Adrenal gland (tissue), 12 donors: ENCODE measurements around the gene ARTN. TPM values are rescaled to one million over a fixed set of nuclear protein-coding genes. Genes with fewer than 3 reads are reported as not detected.

Experiments
- DNase-seq, 7 donors: peaks; one replicate each; pipeline ENCODE4 v3.0.0-alpha.2; 2019 to 2020
- H3K27ac ChIP-seq, 5 donors: fragments of 200-600 bp; sonication (generic) in 4 of 5; 1 replicate in 3 of 5; 2 replicates in 2 of 5; pipeline versions ENCODE4 v1.5.1 to v1.8.0; 2016 to 2020; ENCODE audit warnings: mild to moderate bottlenecking in 1 of 5
- H3K27me3 ChIP-seq: fragments of 200-600 bp; 2 replicates; pipeline ENCODE4 v1.8.0; 2021
- H3K36me3 ChIP-seq, 2 donors: fragments of 200-600 bp; replicated peaks in 1 of 2; 1 replicate in 1 of 2; 2 replicates in 1 of 2; pipeline versions ENCODE4 v1.5.1 to v1.8.0; 2018 to 2022
- H3K4me1 ChIP-seq, 2 donors: fragments of 200-600 bp; replicated peaks in 1 of 2; 1 replicate in 1 of 2; 2 replicates in 1 of 2; pipeline versions ENCODE4 v1.5.1 to v1.8.0; 2018 to 2021
- H3K4me3 ChIP-seq, 4 donors: fragments of 200-600 bp; sonication (generic) in 3 of 4; one replicate each; pipeline ENCODE4 v1.5.1; 2016 to 2018
- H3K9me3 ChIP-seq, 3 donors: fragments of 200-600 bp; sonication (generic) in 1 of 3; replicated peaks in 1 of 3; 1 replicate in 2 of 3; 2 replicates in 1 of 3; pipeline versions ENCODE4 v1.5.1 to v1.8.0; 2016 to 2021
- CTCF ChIP-seq, 6 experiments: fragments of 450-650 bp in 4 of 6; fragments of 200-600 bp in 2 of 6; sonication (generic) in 1 of 6; IDR thresholded peaks; 1 replicate in 5 of 6; 2 replicates in 1 of 6; pipeline versions ENCODE4 v1.5.1 to v1.8.0; 2016 to 2021; ENCODE audit warnings: antibody characterized with exemption in 6 of 6, mild to moderate bottlenecking in 2 of 6, moderate library complexity in 1 of 6
- POLR2A ChIP-seq, 2 donors: fragments of 450-650 bp; IDR thresholded peaks; one replicate each; pipeline ENCODE4 v1.6.1; 2017; ENCODE audit warnings: antibody characterized with exemption in 2 of 2, mild to moderate bottlenecking in 2 of 2, moderate library complexity in 1 of 2
- WGBS, 4 donors: extraction: QIAGEN DNeasy Blood & Tissue Kit in 2 of 4; methylation state at CpG; one replicate each; pipeline versions ENCODE4 v1.1.5 to v1.1.7; 2013 to 2017; 5-methylcytosine and 5-hydroxymethylcytosine counted together
- intact Hi-C, 2 donors: fragments of 100-400 bp; cut with DNase I; formaldehyde crosslinking; loops; one replicate each; pipeline versions ENCODE4 v1.14.1 to v1.15.0; 2022 to 2023
- polyA plus RNA-seq, 3 donors: library from polyadenylated mRNA; stranded (reverse); fragments of 200-250 nt in 2 of 3; fragments of 350-450 nt in 1 of 3; fragmentation: Illumina TruSeq in 1 of 3; extraction: RNeasy Lipid Tissue Mini Kit (QIAGEN cat#74804) in 1 of 3; gene quantifications; one replicate each; pipeline ENCODE4 v1.2.3, GENCODE V29; 2013 to 2014
- total RNA-seq, 9 donors: library from RNA; depleted of rRNA in 4 of 9; stranded (reverse); fragments of >200 nt in 4 of 9; fragments of 120-200 nt in 1 of 9; fragmentation: NEBNext Ultra II Directional in 1 of 9; extraction: Animal tissue kit (Norgen Biotek cat#: 25700) in 1 of 9; gene quantifications; one replicate each; pipeline versions ENCODE4 v1.1.0 to v1.2.4, GENCODE V29; 2013 to 2023
- donor health status: healthy with polysubstance abuse.
- donor health status: Bipolar disorder and iron deficiency.
- donor health status: DM: yes; HTN: yes; CAD: no.
- donor health status: DM: no; HTN: no; CAD: no.
- donor health status: DM: no; HTN: no; CAD: no.
- donor health status: DM: yes; HTN: yes; CAD: no.

ARTN gene
- total and polyA plus RNA-seq, 12 donors: 0.23 to 4.9 (median 0.89) TPM; not detected in 1

GRCh38 chr1:43969746-43970466 lies 36.3 kb downstream of the ARTN start, which contains the start of gene DPH2:
DPH2 (plus strand) TSS chr1:43970010; CDS start chr1:43970176, 166 bp downstream.
- H3K27me3 ChIP-seq: no peaks in the 10 kb centered on the region
- 0 to 1% (median 1%) methylated on average over 25 to 47 of the region's 47 CpGs for WGBS, 4 donors
- H3K4me3 ChIP-seq: peak within 1 kb of the TSS; percentile 7 to 96 (median 80)
- peaks cover 0 to 17% of the 10 kb centered on the region in 2 donors for H3K36me3 ChIP-seq
- DNase-seq: peak; percentile 96 to 99 (median 98)
- peak within 1 kb of the TSS in 1 of 5 donors; percentile 33 for H3K27ac ChIP-seq
- intact Hi-C loops: no loop called here
- H3K4me1 ChIP-seq: peaks cover 10 to 18% of the 10 kb centered on the region in 2 donors
- no peaks in the 10 kb centered on the region for H3K9me3 ChIP-seq
- TF ChIP-seq CTCF (IDR thresholded peaks at IDR 0.05) (peak in 2 of 6 experiments; percentile 15 to 19), POLR2A (IDR thresholded peaks at IDR 0.05) (no peak)

GRCh38 chr1:43970502-43970901 lies 36.9 kb downstream of the ARTN start:
- peak overlapping the region in 3 of 4 donors; percentile 74 to 96 (median 85) for H3K4me3 ChIP-seq
- TF ChIP-seq CTCF (IDR thresholded peaks at IDR 0.05) (no peak), POLR2A (IDR thresholded peaks at IDR 0.05) (no peak)
- WGBS, 4 donors: 32 to 44% (median 36%) methylated on average over 5 of the region's 5 CpGs
- peaks cover 10 to 19% of the 10 kb centered on the region in 2 donors for H3K4me1 ChIP-seq
- no peaks in the 10 kb centered on the region for H3K27me3 ChIP-seq
- peaks cover 0 to 17% of the 10 kb centered on the region in 2 donors for H3K36me3 ChIP-seq
- intact Hi-C loops: no loop called here
- no peaks in the 10 kb centered on the region for H3K9me3 ChIP-seq
- no peak overlapping the region for H3K27ac ChIP-seq
- DNase-seq: peak in 1 of 7 donors; percentile 50

- H3K36me3 ChIP-seq: peaks cover 0 to 17% of the 10 kb centered on the region in 2 donors
- H3K27ac ChIP-seq: no peak overlapping the region
- WGBS, 4 donors: 52 to 75% (median 57%) methylated on average over 6 to 9 of the region's 9 CpGs
- H3K4me1 ChIP-seq: peaks cover 14 to 23% of the 10 kb centered on the region in 2 donors
- H3K27me3 ChIP-seq: no peaks in the 10 kb centered on the region
- H3K9me3 ChIP-seq: no peaks in the 10 kb centered on the region
- H3K4me3 ChIP-seq: no peak overlapping the region
- no peak for TF ChIP-seq POLR2A (IDR thresholded peaks at IDR 0.05)
- TF ChIP-seq CTCF (IDR thresholded peaks at IDR 0.05): no peak
- no peak for DNase-seq
- intact Hi-C loops: no loop called here
Observed at GRCh38 chr1:43970911-43971310, 37.3 kb downstream of the ARTN start.

- Histone ChIP-seq H3K36me3 (peaks cover 0 to 22% of the 10 kb centered on the region in 2 donors), H3K27ac (no peak overlapping the region), H3K27me3 (no peaks in the 10 kb centered on the region), H3K9me3 (no peaks in the 10 kb centered on the region), H3K4me3 (no peak overlapping the region), H3K4me1 (peaks cover 19 to 29% of the 10 kb centered on the region in 2 donors)
- intact Hi-C loops: no loop called here
- TF ChIP-seq CTCF (IDR thresholded peaks at IDR 0.05): no peak
- no peak for TF ChIP-seq POLR2A (IDR thresholded peaks at IDR 0.05)
- no peak for DNase-seq
- 83 to 89% (median 86%) methylated on average over 12 to 17 of the region's 17 CpGs for WGBS, 4 donors
Observed at GRCh38 chr1:43971336-43971980, 37.9 kb downstream of the ARTN start.
